HG02884 (cell line): ENCODE measurements around the gene NOL7.
A peak's percentile ranks its signal among the peaks of the same experiment; 100 is the strongest.

Experiments
- ATAC-seq: cut with Tn5 transposase; IDR thresholded peaks from one replicate; pipeline ENCODE4 v1.9.1; 2021; ENCODE audit warnings: mild to moderate bottlenecking, moderate library complexity; ENCODE audit not compliant: unreplicated experiment

The NOL7 gene

DNA sequence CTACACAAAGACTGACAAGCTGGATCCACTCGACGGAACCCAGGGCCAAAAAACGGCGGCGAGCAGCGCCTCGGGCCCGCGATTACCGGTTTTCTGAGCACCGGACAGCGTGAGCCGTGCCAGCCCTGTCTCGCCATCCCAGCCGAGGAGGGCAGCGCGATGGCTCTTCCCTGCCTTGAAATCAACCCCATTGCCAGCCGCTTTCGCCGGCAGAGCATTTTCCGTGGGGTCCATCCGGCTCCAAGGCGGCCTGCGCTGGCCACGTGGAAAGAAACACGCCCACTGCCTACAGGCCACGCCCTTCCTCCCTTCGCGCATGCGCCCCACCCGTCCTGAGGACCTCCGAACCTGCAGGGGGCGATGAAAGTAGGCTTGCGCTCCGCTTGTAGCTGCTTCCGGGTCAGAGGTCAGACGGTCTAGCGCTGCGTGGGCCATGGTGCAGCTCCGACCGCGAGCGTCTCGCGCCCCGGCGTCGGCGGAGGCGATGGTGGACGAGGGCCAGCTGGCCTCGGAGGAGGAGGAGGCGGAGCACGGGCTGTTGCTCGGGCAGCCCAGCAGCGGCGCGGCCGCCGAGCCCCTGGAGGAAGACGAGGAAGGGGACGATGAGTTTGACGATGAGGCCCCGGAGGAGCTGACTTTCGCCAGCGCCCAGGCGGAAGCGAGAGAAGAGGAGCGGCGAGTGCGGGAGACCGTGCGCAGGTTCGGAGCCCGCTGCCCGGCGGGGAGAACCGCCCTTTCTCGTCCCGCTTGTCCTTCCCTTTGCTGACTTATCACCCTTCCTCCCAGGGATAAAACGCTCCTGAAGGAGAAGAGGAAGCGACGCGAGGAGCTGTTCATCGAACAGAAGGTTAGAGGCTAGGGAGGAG lies at the start of gene NOL7:
Gene NOL7, plus strand, starts transcription at position 410 of the 866 bp plus-strand sequence. Its CDS starts 24 bp downstream, at position 434.
- ATAC-seq: peak; percentile 87

DNA sequence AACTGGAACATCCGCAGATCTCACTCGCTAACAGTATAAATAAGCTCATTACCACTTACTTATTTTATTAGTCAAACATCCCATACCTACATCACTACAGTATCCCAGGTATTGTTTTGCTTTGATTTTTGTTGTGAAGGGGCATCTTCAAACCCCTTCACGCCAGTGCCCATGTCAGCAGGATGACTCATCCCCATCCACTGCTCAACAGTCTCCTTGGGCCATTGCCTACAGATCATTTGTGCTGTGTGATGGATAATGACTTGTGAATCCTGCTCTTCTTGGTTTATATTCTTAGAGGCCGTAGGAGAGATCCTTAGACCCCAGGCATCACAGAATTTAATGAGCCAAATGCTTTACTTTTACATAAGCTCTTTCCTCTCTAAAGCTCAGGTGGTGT lies 49.2 kb upstream of the NOL7 start:
- no peak for ATAC-seq

DNA sequence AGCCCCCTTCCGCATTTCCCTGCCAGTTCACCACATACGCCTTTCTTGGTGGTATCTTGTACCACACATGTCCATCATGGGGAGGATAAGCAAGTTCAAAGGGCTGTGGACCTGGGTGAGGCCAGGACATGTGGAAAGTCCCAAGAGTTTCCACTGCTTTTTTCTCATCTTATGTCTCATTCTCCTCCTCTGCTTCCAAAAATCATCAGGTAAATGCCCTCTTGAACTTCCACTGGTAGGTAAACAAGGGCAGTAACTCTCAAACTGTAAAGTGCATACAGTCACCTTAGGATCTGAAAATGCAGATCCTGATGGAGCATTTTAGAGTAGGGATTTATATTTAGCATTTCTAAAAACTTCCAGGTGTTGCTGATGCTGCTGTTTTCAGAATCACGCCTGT lies 48.6 kb upstream of the NOL7 start:
- no peak for ATAC-seq

DNA sequence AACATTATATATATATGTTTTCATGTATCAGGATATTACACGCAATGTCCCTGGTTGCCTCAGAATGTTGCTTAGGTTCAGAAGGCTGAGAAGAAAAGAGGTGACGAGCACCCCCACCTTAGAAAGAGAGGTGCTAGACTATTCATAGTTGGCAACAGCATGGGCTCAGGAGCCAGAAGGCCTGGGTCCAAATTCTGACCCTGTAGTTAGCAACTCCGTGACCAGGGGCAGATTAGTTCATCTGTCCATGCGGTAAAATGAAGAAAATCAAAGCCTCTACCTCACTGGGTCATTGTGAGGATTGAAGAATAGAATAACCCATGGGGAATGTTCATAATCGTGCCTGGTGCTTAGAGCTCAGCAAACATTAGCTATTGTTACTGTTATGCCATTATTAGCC lies 46.2 kb upstream of the NOL7 start:
- ATAC-seq: no peak

DNA sequence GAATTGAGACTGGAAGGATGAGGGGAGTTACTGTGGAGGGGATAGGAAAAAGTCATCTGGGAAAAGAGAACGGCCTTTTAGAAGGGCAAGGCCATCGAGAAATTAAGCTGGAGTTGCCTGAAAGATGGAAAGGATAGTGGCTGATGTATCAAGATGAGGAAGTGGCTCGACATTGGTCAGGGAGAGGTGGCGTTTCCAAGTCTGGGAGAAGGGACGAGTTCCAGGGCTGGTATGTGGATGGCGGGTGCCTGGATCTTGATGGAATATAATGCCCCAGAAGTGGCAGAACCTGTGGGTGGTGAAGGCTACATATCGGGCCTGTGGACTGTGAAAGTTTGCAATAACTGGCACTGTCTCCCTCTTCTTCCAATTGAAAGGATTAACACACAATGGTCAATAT lies 42.9 kb upstream of the NOL7 start:
- ATAC-seq: no peak

DNA sequence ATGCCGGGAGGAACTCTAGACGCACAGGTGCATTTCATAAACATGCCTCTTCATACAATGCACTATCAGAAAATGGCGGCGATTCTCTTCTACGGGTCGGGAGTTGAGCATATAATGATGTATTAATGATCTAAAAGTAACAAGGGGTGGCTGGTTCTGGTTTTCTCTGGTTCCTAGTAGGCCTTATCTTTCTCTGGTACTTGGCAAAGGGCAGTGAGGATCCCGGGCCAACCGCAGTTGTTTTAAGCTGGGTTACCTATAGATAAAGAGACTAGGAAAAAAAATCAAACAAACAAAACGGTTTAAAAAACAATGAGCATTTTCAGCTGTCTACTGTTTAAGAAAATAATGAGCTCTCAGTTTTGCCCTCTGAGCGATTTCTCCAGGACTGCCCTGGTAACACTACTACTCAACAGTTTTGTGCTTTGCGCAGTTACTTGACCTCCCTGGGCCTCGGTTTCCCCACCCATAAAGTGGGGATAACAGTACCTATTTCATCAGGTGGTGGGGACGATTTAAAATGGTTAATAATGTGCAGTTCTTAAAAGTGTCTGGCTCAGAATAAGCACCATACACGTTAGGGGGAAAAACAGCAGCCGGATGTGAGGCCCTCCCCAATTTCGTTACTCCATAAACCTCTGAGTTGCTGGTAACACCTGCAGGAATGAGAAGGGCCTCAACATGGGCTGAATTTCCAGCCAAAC lies 42.0 kb upstream of the NOL7 start:
- no peak for ATAC-seq

DNA sequence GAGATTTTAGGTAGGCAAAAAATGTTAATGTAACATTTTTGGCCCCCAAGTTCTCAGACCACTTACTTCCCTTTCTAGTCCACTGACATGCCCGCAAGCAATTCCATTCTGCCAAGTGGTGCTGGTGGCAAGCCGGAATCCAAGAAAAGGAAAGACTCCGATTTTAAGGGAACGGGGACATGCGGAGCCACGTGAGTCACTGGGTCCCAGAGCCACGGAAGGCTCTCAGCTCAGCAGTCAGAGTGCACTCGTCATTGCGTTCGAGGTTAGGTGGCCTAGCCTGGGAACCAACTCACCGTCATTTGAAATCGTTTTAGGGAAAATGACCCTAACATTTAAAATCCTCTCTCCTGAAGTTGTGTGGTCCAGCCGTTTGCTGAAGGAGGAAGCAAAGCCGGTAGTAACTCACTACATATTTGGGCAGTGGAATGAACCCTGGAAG lies 41.4 kb upstream of the NOL7 start:
- no peak for ATAC-seq

DNA sequence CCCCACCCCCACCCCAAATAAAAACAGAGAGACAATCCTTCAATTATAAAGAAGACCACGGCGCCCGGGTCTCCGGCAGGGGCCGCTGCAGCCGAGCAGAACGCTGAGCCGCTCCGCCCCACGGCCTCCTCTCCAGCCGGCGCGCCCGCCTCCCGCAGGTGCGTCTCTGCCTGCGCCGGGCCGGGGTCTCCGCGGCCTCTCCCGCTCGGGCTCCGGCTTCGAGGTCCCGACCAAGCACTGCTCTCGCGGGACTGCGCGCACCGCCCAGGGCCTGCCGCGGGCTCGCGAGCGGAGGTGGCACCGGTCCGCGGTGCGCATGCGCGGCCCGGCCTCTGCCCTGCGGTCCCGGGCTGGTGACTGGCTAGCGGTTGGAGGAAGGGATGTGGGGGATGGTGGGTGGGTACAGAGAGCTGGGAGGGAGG lies 41.0 kb upstream of the NOL7 start:
- ATAC-seq: peak; percentile 77

DNA sequence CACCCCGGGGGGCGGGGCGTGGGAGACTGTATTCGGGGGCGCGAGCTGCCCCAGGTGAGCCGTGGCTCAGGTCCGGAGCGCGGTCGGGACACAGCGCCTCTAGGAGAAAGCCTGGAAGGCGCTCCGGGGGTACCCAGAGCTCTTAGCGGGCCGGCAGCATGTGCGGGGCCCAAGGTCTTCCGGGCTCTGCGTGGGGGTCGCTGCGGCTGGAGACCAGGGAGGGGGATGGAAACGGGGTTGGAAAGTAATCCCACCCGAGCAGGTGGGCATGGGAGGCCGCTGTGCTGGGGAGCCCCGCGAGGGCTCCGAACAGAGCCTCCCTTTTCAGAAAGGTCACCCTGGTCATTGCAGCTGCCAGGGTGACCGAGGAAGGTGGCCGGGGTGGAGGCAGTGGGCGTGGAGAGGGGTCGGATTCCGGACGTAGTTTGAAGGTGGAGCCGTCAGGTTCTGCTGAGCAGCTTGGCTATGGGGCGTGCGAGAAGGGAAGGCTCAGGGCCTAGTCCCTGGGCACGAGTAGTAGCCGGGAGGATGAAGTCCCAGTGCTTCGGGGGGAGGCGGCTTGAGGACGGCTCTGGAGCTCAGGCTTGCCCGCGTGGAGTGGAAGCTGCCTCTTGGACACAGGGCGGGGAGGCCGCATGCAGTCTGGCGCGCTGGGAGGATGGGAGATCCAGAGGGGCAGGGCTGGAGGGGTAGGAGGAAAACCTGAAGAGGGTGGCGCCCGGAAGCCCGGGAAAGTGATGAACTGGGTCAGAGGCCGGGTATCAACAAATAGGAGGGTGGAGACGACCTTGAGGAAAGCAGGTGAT lies 40.4 kb upstream of the NOL7 start, which contains the start of gene SIRT5:
Gene SIRT5, plus strand, starts transcription at position 31 of the 806 bp plus-strand sequence. CDS start 9,510 bp downstream, outside the sequence.
- peak; percentile 53 for ATAC-seq

DNA sequence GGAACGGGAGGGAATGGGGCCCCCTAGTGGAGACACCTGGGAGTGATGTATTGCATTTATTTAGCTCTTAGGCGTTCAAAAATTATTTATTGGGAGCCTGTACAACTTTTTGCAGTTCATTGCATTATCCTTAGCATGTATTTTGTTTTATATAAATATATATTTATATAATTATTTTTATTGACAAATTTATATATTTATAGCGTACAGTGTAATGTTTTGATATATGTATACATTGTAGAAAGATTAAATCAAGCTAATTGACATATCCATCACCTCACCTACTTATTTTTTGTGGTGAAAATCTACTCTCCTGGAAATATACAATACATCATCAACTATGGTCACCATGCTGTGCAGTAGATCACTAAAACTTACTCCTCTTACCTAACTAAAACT lies 39.8 kb upstream of the NOL7 start:
- no peak for ATAC-seq

DNA sequence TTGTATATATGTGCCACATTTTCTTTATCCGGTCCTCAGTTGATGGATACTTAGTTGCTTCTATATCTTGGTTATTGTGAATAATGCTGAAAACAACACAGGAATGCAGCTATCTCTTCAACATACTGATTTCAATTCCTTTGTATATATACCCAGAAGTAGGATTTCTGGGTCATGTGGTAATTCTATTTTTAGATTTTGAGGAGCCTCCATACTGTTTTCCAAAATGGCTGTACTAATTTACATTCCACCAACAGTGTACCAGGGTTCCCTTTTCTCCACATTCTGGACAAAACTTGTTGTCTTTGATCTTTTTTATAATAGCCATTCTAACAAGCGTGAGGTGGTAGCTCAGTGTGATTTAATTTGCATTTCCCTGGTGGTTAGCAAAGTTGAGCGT lies 39.1 kb upstream of the NOL7 start:
- ATAC-seq: no peak

DNA sequence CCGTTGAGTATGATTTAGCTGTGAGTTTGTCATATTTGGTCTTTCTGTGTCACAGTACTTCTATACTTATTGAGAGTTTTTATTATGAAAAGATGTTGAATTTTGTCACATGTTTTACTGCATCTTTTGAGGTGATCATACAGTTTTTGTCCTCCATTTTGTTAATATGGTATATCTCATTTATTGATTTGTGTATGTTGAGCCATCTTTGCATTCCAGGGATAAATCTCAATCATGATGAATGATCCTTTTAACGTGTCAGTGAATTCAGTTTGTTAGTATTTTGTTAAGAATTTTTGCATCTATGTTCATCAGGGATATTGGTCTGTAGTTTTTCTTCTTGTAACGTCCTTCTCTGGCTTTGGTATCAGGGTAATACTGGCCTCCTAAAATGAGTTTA lies 37.2 kb upstream of the NOL7 start:
- ATAC-seq: no peak

DNA sequence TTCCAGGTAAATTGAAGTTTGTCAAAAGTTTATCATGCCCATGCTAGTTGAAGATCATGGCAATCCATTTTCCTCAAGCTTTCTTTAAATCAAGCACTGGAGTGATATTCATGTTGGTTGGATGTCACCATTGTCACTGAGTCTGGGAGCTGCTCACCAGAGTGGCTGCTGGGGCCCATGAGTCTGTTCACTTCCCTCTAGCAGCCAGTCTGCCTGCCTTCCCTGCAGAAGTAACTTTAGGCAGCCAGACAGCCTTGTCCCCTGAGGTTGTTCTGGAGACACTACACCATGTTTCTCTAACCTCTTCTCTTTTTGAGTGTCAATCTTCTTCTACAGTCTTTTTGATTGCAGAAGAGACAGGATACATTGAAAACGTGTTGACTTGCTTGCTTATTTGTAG lies 35.2 kb upstream of the NOL7 start:
- ATAC-seq: no peak

DNA sequence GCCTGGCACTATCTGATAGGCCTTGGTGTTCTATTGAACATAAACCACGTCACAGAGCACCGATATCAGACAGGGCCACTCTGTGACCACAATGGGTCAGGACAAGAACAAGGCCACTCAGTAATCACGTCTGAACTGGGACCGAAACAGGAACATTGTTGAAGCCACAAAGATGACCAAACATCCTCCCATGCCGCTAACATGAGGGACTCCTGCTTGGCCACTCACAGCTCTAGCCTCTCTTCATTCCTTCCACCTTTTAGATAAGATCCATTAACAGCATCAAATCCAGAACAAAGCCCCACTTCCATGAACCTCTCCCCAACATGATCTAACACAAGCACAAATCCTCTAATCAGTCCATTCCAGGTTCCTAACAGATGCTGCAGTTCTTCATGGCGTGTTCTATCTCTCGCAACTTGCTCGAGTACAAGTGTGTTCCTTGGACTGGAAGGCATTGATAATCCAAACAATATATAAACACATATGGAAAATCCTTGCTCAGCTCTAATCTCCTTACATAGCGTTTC lies 33.4 kb upstream of the NOL7 start:
- ATAC-seq: no peak

DNA sequence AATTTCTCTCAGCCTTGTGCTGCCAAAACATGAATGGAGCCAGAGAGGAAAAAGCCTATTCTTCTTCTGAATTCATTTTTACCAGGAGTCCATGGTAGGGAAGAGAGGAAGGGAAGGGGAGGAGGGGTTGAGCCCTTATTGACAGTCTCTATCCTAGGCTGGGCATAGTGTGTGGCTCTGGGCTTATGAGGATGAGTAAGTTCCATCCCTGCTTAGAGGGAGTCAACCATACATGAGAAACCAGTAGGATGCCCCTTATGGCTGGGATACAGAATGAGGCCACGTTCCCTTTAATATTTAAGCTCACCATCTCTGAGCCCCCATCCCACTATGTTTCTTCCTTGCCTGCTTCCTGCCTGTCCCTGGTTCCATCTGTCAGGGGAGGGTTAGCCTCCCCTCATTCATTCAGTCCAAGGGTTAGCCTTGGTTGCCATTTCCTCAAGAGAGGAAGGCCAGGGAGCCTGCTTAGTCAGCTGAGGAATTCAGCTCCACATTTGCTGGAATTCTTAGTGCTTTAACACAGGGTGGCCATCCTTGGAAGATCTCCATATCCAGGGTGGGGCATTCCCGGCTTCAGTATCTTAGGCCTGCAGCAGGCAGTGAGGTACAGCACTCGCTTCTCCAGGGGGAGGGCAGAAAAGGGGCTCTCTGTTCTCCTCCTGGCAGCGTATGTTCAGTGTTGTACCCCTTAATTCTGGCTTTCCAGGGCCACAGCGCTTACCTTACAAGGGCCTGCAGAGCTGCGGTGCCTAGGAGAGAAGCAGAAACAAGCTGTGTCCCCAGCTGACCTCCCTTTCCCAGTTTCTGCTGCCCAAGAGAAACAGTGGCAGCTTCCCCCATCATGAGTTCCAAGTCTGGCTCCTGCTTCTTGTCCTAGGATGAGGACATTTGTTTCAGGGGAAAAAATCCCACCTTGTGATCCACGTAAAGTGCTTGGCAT lies 28.3 kb upstream of the NOL7 start:
- ATAC-seq: no peak

DNA sequence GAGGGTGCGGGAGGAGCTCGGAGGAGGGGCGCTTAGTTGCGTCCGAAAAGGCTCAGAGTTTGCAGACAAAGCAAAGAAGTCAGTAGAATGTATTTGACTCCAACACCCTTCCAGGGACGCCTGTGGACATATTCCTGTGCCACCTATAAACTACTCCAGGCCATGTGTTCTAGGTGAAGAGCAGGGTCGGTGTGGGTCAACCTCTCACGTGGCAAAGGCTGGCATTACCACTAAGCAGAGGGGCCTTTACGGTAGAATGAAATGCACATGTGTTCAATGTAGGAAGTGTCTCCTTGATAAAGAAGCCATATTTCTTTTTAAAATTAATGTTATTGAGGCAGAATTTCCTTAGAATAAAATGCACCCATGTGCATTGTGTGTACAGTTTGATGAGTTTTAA lies 25.3 kb upstream of the NOL7 start:
- no peak for ATAC-seq

DNA sequence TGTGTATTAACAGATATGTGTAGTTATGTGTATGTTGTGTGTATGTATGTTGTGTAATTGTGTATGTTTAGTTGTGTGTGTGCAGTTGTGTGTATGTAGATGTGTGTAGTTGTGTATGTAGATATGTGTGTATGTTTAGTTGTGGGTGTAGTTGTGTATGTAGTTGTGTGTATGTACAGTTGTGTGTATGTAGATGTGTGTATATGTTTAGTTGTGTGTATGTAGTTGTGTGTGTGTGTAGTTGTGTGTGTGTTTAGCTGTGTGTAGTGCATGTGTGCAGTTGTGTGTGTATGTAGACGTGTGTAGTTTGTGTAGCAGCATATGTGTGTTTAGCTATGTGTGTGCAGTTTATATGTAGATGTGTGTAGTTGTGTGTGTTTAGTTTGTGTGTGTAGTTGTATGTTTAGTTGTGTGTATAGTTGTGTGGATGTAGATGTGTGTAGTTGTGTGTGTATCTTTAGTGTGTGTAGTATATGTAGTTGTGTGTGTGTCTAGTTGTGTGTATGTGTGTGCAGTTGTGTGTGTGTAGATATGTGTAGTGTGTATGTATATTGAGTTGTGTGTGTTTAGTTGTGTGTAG lies 24.5 kb upstream of the NOL7 start:
- ATAC-seq: no peak

DNA sequence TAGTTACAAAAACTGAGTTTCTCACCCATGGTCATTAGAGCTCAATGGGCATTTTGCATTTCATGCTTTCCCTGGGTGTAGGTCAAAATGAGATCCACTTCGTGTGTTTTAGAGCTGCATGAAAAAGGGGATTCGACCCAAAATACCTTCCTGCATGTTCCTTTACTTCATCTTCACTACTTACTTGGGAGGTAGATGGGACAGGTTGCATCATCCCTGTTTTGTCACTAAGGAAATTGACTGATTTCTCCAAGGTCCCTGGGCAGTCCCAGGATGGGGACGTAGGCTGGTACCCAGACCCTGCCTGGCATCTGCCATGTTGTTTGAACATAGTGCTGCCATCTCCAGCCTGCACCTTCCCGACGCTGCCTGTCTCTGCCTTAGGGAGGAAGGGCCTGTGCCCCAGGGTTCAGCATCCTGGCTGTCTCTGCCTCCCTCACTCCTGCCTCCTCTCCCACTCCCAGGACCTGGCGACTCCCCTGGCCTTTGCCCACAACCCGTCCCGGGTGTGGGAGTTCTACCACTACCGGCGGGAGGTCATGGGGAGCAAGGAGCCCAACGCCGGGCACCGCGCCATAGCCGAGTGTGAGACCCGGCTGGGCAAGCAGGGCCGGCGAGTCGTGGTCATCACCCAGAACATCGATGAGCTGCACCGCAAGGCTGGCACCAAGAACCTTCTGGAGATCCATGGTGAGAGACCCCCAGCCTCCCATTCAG lies 23.8 kb upstream of the NOL7 start:
- no peak for ATAC-seq

DNA sequence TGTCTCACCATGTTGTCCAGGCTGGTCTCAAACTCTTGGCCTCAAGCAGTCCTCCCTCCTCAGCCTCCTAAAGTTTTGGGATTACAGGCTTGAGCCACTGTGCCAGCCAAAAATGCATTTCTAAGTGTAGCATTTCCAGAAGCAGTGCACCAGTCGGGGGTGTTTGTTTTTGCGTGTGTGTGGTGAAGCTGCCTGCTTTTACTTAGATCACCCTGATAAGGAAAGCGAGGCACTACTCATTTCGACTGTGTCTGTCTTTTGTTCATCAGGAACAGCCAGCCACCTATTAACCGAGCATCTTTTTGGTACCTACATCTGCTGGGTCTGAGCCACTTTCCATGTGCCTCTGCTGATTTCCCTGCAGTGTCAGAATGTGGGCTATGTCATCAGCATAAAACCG lies 22.0 kb upstream of the NOL7 start:
- ATAC-seq: no peak
